Measurements from ENCODE around the gene SEC23A.

Gene SEC23A

GRCh38 chr14:38989922-38990546 lies 113.0 kb downstream of the SEC23A start:
- no peak for DNase-seq (ENCODE audit: low read depth)

GRCh38 chr14:38987781-38988180 lies 115.3 kb downstream of the SEC23A start:
- DNase-seq (ENCODE audit: low read depth) = no peak

- DNase-seq (ENCODE audit: low read depth) = no peak
Observed at GRCh38 chr14:38982837-38983236, 120.2 kb downstream of the SEC23A start.

- DNase-seq (ENCODE audit: low read depth) = no peak
Observed at GRCh38 chr14:38982278-38982677, 120.8 kb downstream of the SEC23A start.

Measured in fibroblast of the conjunctiva (primary cell).